Mammary epithelial cell (primary cell): Measurements from ENCODE around the gene NECAB3.

ENCODE experiments used
- EZH2 ChIP-seq: IDR thresholded peaks from 2 replicates; pipeline ENCODE4 v1.6.1; 2012; ENCODE audit warnings: low read length, inconsistent platforms, borderline replicate concordance
- TF ChIP-seq, protein P1 (sequence below), 2 donors: IDR thresholded peaks in 1 of 2; conservative IDR thresholded peaks in 1 of 2; 2 replicates each; pipeline ENCODE4 v1.5.1; 2011 to 2012; ENCODE audit warnings: inconsistent platforms in 2 of 2, low read length in 2 of 2, mild to moderate bottlenecking in 2 of 2, control low read depth in 1 of 2, low read depth in 1 of 2; ENCODE audit not compliant: insufficient read depth in 1 of 2; ENCODE audit errors: extremely low read depth in 1 of 2

DNA sequence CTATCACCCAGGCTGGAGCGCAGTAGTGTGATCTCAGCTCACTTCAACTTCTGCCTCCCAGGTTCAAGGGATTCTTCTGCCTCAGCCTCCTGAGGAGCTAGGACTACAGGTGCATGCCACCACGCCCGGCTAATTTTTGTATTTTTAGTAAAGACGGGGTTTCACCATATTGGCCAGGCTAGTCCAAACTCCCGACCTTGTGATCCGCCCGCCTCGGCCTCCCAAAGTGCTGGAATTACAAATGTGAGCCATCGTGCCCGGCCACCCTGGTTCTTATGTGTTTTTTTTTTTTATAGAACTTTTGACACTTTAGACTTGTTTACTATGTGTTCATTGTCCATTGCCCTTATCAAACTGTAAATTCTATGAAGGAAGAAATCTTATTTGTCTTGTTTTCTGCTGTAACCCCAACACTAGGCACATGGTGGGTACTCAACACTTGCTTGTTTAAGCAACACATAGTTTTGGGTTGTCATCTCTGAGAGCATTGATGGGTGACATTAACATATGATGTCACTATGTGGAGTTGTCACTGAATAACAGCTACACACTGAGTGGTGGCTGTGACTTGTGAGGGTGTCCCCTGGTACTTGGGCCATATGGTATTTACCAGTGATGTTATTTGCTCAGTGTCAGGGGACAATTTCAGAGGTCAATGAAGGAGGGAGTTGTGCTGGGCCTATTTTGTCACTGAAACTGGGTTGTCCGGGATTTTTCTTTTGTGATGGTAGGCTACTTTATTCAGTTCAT lies 47.3 kb upstream of the NECAB3 start:
- TF ChIP-seq, protein P1, sequence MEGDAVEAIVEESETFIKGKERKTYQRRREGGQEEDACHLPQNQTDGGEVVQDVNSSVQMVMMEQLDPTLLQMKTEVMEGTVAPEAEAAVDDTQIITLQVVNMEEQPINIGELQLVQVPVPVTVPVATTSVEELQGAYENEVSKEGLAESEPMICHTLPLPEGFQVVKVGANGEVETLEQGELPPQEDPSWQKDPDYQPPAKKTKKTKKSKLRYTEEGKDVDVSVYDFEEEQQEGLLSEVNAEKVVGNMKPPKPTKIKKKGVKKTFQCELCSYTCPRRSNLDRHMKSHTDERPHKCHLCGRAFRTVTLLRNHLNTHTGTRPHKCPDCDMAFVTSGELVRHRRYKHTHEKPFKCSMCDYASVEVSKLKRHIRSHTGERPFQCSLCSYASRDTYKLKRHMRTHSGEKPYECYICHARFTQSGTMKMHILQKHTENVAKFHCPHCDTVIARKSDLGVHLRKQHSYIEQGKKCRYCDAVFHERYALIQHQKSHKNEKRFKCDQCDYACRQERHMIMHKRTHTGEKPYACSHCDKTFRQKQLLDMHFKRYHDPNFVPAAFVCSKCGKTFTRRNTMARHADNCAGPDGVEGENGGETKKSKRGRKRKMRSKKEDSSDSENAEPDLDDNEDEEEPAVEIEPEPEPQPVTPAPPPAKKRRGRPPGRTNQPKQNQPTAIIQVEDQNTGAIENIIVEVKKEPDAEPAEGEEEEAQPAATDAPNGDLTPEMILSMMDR (conservative IDR thresholded peaks at IDR 0.05 in 1 of 2, IDR thresholded peaks at IDR 0.05 in 1 of 2; ENCODE audit: extremely low read depth in 1 of 2, insufficient read depth in 1 of 2, low read depth in 1 of 2, low read length in 2 of 2): no peak
- no peak for TF ChIP-seq EZH2
